WTC11 (cell line): ENCODE results near the gene MMP13. TPM values are rescaled to one million over a fixed set of nuclear protein-coding genes. Genes with fewer than 3 reads are reported as not detected.

Source experiments
- ATAC-seq: fragments of 200-7000 bp; cut with Tn5 transposase; 2 replicates; pipeline ENCODE4 v1.10.0; 2021; ENCODE audit warnings: mild to moderate bottlenecking, moderate library complexity
- CTCF ChIA-PET: fragments of 300-600 bp; sonication (Branson Sonifier 250); formaldehyde crosslinking; loops from one replicate; lab custom pipeline; 2021; ENCODE audit warnings: antibody characterized with exemption; lab: Charles Lee
- POLR2A ChIA-PET: fragments of 350-600 bp; sonication (Branson Sonifier 250); formaldehyde crosslinking; loops from one replicate; lab custom pipeline; 2021; ENCODE audit warnings: antibody characterized with exemption; lab: Charles Lee
- DNase-seq: peaks from one replicate; pipeline ENCODE4 v3.0.0; 2021; ENCODE audit warnings: low spot score
- H3K27ac Mint-ChIP-seq: 2 replicates; pipeline ENCODE4 v1.8.0; 2021; ENCODE audit warnings: mixed read lengths
- H3K27me3 Mint-ChIP-seq: 2 replicates; pipeline ENCODE4 v1.8.0; 2021; ENCODE audit warnings: low read depth, mild to moderate bottlenecking, moderate library complexity, mixed read lengths
- H3K36me3 Mint-ChIP-seq: 2 replicates; pipeline ENCODE4 v1.8.0; 2021; ENCODE audit warnings: mixed read lengths
- H3K4me1 Mint-ChIP-seq: 2 replicates; pipeline ENCODE4 v1.8.0; 2022; ENCODE audit warnings: mixed read lengths
- H3K4me3 Mint-ChIP-seq: 2 replicates; pipeline ENCODE4 v1.8.0; 2021; ENCODE audit warnings: mild to moderate bottlenecking, moderate library complexity, mixed read lengths
- H3K9me3 Mint-ChIP-seq: 2 replicates; pipeline ENCODE4 v1.8.0; 2021; ENCODE audit warnings: mixed read lengths
- CREM ChIP-seq: sonication (generic); formaldehyde crosslinking; IDR thresholded peaks from 2 replicates; pipeline ENCODE4 v1.8.1; 2022; ENCODE audit warnings: mild to moderate bottlenecking, missing genetic modification reagents, moderate library complexity
- ELF4 ChIP-seq: sonication (generic); formaldehyde crosslinking; IDR thresholded peaks from 2 replicates; pipeline ENCODE4 v1.8.1; 2022; ENCODE audit warnings: low read depth, mild to moderate bottlenecking, moderate library complexity, missing genetic modification reagents
- ESRRA ChIP-seq: sonication (generic); formaldehyde crosslinking; IDR thresholded peaks from 2 replicates; pipeline ENCODE4 v1.8.1; 2022; ENCODE audit warnings: mild to moderate bottlenecking, missing genetic modification reagents, borderline replicate concordance
- GRHL2 ChIP-seq: fragments of 250-450 bp; sonication (Bioruptor Pico); IDR thresholded peaks from 2 replicates; pipeline ENCODE4 v1.8.0; 2022; ENCODE audit warnings: mild to moderate bottlenecking, moderate library complexity; ENCODE audit not compliant: insufficient replicate concordance, severe bottlenecking
- MXD4 ChIP-seq: fragments of 250-450 bp; sonication (Bioruptor Pico); IDR thresholded peaks from 2 replicates; pipeline ENCODE4 v1.8.0; 2021; ENCODE audit warnings: mild to moderate bottlenecking, moderate library complexity, borderline replicate concordance
- NFATC4 ChIP-seq: fragments of 250-450 bp; sonication (Bioruptor Pico); IDR thresholded peaks from 2 replicates; pipeline ENCODE4 v1.9.0; 2021; ENCODE audit warnings: mild to moderate bottlenecking
- NR1H2 ChIP-seq: sonication (generic); formaldehyde crosslinking; IDR thresholded peaks from 2 replicates; pipeline ENCODE4 v1.9.0; 2021; ENCODE audit warnings: mild to moderate bottlenecking, moderate library complexity, missing genetic modification reagents
- NR3C1 ChIP-seq: sonication (generic); formaldehyde crosslinking; conservative IDR thresholded peaks from 2 replicates; pipeline ENCODE4 v1.8.1; 2023; ENCODE audit warnings: low read depth, mild to moderate bottlenecking, missing genetic modification reagents
- PRRX2 ChIP-seq: fragments of 250-450 bp; sonication (Bioruptor Pico); IDR thresholded peaks from 2 replicates; pipeline ENCODE4 v1.8.0; 2021; ENCODE audit warnings: mild to moderate bottlenecking
- SMAD3 ChIP-seq: sonication (generic); formaldehyde crosslinking; IDR thresholded peaks from 2 replicates; pipeline ENCODE4 v1.8.0; 2022; ENCODE audit warnings: missing genetic modification reagents, mild to moderate bottlenecking, borderline replicate concordance
- SOX15 ChIP-seq: fragments of 250-450 bp; sonication (Bioruptor Pico); IDR thresholded peaks from 2 replicates; pipeline ENCODE4 v1.9.0; 2021; ENCODE audit warnings: mild to moderate bottlenecking
- ZBTB21 ChIP-seq: sonication (generic); formaldehyde crosslinking; IDR thresholded peaks from 2 replicates; pipeline ENCODE4 v1.8.1; 2023; ENCODE audit warnings: mild to moderate bottlenecking, missing genetic modification reagents, borderline replicate concordance
- ZNF138 ChIP-seq: sonication (generic); formaldehyde crosslinking; conservative IDR thresholded peaks from 2 replicates; pipeline ENCODE4 v1.8.1; 2022; ENCODE audit warnings: mild to moderate bottlenecking, moderate library complexity, missing genetic modification reagents
- ZNF219 ChIP-seq: sonication (generic); formaldehyde crosslinking; IDR thresholded peaks from 2 replicates; pipeline ENCODE4 v1.8.0; 2023; ENCODE audit warnings: missing genetic modification reagents, mild to moderate bottlenecking, borderline replicate concordance
- ZNF232 ChIP-seq: sonication (generic); formaldehyde crosslinking; IDR thresholded peaks from 2 replicates; pipeline ENCODE4 v1.8.0; 2022; ENCODE audit warnings: mild to moderate bottlenecking, missing genetic modification reagents
- ZNF317 ChIP-seq: sonication (generic); formaldehyde crosslinking; IDR thresholded peaks from 2 replicates; pipeline ENCODE4 v1.8.1; 2023; ENCODE audit warnings: low read depth, mild to moderate bottlenecking, moderate library complexity, missing genetic modification reagents, borderline replicate concordance
- total RNA-seq: library from RNA; stranded (reverse); gene quantifications from 3 replicates; pipeline ENCODE4 v1.2.3, GENCODE V29; 2021
- TF ChIP-seq, protein P1 (sequence below): fragments of 250-450 bp; sonication (Bioruptor Pico); IDR thresholded peaks from 2 replicates; pipeline ENCODE4 v1.9.0; 2021; ENCODE audit warnings: mild to moderate bottlenecking
- TF ChIP-seq, protein P2 (sequence below): fragments of 250-450 bp; sonication (Bioruptor Pico); IDR thresholded peaks from 2 replicates; pipeline ENCODE4 v1.8.0; 2021; ENCODE audit warnings: mild to moderate bottlenecking
- TF ChIP-seq, protein P3 (sequence below): sonication (generic); formaldehyde crosslinking; IDR thresholded peaks from 2 replicates; pipeline ENCODE4 v1.8.0; 2022; ENCODE audit warnings: mild to moderate bottlenecking, missing genetic modification reagents
- TF ChIP-seq, protein P4 (sequence below): sonication (generic); formaldehyde crosslinking; IDR thresholded peaks from 2 replicates; pipeline ENCODE4 v1.8.1; 2023; ENCODE audit warnings: mild to moderate bottlenecking, missing genetic modification reagents, moderate library complexity
- TF ChIP-seq, protein P5 (sequence below): fragments of 250-450 bp; sonication (Bioruptor Pico); IDR thresholded peaks from 2 replicates; pipeline ENCODE4 v1.9.0; 2021; ENCODE audit warnings: moderate library complexity, mild to moderate bottlenecking, inconsistent platforms, borderline replicate concordance
- TF ChIP-seq, protein P6 (sequence below): fragments of 200-600 bp; IDR thresholded peaks from 2 replicates; pipeline ENCODE4 v1.8.0; 2022; ENCODE audit warnings: antibody characterized with exemption
- TF ChIP-seq, protein P7 (sequence below): sonication (generic); formaldehyde crosslinking; IDR thresholded peaks from 2 replicates; pipeline ENCODE4 v1.8.1; 2022; ENCODE audit warnings: mild to moderate bottlenecking, missing genetic modification reagents, moderate library complexity, borderline replicate concordance
- TF ChIP-seq, protein P8 (sequence below): sonication (generic); formaldehyde crosslinking; IDR thresholded peaks from 2 replicates; pipeline ENCODE4 v1.8.0; 2022; ENCODE audit warnings: mild to moderate bottlenecking, missing genetic modification reagents

The MMP13 gene
- total RNA-seq, 1 experiment from 2014 or later, result not detected

DNA sequence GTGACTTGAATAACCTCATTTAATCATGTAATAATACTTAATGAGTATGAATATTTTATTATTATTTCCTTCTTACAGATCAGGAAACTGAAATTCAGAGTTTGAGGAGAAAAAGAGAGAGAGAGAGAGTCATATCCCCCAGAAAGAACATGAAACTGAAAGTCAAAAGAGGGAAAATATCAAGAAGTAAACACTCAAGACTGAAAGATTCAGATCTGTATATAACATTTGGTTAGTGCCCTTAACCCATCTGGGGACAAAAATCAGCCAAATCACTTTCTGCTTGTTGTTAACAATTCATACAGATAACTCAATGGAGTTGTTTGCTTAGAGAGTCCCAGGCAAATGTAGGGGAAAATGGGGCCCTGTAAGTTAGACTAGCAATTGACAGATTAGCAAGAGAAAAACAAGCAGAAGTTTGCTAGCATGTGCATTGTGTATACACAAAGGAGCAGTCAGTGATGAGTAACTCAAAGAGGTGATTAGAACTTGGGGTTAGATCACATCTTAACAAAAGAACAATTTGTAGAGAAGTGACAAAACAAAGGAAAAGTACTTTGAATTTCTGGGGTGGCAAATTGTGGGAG, 25.9 kb upstream of the MMP13 start:
- H3K36me3 Mint-ChIP-seq, result no peaks in the 10 kb centered on the region; the same call in 1 of the 2 replicates
- peak overlapping the region; percentile 2; the same call in 1 of the 2 replicates for H3K27ac Mint-ChIP-seq
- H3K4me3 Mint-ChIP-seq, result no peak overlapping the region
- peak; percentile 62 for ATAC-seq
- ChIA-PET POLR2A (no interaction called here), CTCF (no interaction called here)
- no peaks in the 10 kb centered on the region; the same call in 1 of the 2 replicates for H3K27me3 Mint-ChIP-seq
- TF ChIP-seq ZNF317 (CRISPR knock-in tag) (no peak), GRHL2 (no peak), ZNF232 (CRISPR knock-in tag) (no peak), NR1H2 (CRISPR knock-in tag) (no peak), NFATC4 (CRISPR knock-in tag) (no peak), ZNF138 (CRISPR knock-in tag) (no peak), MXD4 (no peak), SMAD3 (CRISPR knock-in tag) (no peak), ZBTB21 (CRISPR knock-in tag) (no peak), SOX15 (no peak), ELF4 (CRISPR knock-in tag) (no peak)
- TF ChIP-seq, protein P1, sequence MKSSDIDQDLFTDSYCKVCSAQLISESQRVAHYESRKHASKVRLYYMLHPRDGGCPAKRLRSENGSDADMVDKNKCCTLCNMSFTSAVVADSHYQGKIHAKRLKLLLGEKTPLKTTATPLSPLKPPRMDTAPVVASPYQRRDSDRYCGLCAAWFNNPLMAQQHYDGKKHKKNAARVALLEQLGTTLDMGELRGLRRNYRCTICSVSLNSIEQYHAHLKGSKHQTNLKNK (CRISPR knock-in tag), result no peak
- TF ChIP-seq, protein P2, sequence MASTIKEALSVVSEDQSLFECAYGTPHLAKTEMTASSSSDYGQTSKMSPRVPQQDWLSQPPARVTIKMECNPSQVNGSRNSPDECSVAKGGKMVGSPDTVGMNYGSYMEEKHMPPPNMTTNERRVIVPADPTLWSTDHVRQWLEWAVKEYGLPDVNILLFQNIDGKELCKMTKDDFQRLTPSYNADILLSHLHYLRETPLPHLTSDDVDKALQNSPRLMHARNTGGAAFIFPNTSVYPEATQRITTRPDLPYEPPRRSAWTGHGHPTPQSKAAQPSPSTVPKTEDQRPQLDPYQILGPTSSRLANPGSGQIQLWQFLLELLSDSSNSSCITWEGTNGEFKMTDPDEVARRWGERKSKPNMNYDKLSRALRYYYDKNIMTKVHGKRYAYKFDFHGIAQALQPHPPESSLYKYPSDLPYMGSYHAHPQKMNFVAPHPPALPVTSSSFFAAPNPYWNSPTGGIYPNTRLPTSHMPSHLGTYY, result no peak
- TF ChIP-seq, protein P3, sequence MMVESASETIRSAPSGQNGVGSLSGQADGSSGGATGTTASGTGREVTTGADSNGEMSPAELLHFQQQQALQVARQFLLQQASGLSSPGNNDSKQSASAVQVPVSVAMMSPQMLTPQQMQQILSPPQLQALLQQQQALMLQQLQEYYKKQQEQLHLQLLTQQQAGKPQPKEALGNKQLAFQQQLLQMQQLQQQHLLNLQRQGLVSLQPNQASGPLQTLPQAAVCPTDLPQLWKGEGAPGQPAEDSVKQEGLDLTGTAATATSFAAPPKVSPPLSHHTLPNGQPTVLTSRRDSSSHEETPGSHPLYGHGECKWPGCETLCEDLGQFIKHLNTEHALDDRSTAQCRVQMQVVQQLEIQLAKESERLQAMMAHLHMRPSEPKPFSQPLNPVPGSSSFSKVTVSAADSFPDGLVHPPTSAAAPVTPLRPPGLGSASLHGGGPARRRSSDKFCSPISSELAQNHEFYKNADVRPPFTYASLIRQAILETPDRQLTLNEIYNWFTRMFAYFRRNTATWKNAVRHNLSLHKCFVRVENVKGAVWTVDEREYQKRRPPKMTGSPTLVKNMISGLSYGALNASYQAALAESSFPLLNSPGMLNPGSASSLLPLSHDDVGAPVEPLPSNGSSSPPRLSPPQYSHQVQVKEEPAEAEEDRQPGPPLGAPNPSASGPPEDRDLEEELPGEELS, result no peak
- TF ChIP-seq, protein P4, sequence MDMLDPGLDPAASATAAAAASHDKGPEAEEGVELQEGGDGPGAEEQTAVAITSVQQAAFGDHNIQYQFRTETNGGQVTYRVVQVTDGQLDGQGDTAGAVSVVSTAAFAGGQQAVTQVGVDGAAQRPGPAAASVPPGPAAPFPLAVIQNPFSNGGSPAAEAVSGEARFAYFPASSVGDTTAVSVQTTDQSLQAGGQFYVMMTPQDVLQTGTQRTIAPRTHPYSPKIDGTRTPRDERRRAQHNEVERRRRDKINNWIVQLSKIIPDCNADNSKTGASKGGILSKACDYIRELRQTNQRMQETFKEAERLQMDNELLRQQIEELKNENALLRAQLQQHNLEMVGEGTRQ, result no peak
- TF ChIP-seq, protein P5, sequence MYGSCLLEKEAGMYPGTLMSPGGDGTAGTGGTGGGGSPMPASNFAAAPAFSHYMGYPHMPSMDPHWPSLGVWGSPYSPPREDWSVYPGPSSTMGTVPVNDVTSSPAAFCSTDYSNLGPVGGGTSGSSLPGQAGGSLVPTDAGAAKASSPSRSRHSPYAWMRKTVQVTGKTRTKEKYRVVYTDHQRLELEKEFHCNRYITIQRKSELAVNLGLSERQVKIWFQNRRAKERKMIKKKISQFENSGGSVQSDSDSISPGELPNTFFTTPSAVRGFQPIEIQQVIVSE, result no peak
- TF ChIP-seq, protein P6, sequence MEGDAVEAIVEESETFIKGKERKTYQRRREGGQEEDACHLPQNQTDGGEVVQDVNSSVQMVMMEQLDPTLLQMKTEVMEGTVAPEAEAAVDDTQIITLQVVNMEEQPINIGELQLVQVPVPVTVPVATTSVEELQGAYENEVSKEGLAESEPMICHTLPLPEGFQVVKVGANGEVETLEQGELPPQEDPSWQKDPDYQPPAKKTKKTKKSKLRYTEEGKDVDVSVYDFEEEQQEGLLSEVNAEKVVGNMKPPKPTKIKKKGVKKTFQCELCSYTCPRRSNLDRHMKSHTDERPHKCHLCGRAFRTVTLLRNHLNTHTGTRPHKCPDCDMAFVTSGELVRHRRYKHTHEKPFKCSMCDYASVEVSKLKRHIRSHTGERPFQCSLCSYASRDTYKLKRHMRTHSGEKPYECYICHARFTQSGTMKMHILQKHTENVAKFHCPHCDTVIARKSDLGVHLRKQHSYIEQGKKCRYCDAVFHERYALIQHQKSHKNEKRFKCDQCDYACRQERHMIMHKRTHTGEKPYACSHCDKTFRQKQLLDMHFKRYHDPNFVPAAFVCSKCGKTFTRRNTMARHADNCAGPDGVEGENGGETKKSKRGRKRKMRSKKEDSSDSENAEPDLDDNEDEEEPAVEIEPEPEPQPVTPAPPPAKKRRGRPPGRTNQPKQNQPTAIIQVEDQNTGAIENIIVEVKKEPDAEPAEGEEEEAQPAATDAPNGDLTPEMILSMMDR, result no peak
- peaks cover 6% of the 10 kb centered on the region for H3K4me1 Mint-ChIP-seq
- H3K9me3 Mint-ChIP-seq, result peaks cover 7% of the 10 kb centered on the region; the same call in 1 of the 2 replicates
- DNase-seq, result no peak

DNA sequence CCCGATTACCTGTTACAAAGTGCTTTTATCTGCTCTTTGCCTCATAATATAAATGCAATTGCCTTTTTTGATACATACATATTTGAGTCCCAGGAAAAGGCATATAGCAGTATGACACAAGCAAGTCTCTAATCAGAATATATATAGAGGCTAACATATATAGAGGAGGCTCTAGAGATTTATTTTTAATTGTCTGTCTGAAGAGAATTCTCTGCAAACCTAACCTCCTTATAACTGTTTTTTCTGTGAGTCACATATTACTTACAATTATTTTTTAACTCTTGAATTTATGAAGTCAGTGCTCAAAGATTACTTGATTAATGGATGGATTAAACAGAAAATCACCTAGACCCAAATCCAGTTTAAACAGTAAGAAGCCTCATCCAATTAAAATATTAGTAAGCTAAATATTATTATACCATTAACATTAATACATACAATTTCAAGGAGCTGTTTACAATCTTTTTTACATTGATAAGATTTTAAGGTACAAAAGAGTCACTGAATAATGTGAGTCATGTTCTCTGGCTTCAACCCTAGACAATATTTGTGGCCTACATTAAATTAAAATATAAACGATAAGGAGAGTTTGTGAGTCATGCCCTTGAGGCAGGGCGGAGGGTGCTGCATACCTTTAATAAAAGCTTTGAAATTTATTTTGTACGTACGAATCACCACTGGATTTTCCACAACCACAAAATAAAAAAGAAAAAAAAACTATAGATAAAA, 19.2 kb upstream of the MMP13 start:
- POLR2A ChIA-PET, result no interaction called here
- no peak for ATAC-seq
- no peak for TF ChIP-seq PRRX2 (CRISPR knock-in tag)
- no peak for TF ChIP-seq ELF4 (CRISPR knock-in tag)
- TF ChIP-seq, protein P7, sequence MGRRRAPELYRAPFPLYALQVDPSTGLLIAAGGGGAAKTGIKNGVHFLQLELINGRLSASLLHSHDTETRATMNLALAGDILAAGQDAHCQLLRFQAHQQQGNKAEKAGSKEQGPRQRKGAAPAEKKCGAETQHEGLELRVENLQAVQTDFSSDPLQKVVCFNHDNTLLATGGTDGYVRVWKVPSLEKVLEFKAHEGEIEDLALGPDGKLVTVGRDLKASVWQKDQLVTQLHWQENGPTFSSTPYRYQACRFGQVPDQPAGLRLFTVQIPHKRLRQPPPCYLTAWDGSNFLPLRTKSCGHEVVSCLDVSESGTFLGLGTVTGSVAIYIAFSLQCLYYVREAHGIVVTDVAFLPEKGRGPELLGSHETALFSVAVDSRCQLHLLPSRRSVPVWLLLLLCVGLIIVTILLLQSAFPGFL, result no peak
- TF ChIP-seq NR3C1, result no peak
- no peak for TF ChIP-seq ESRRA (CRISPR knock-in tag)
- no peak for TF ChIP-seq CREM (CRISPR knock-in tag)
- no peak for TF ChIP-seq ZNF219 (CRISPR knock-in tag)
- TF ChIP-seq, protein P8, sequence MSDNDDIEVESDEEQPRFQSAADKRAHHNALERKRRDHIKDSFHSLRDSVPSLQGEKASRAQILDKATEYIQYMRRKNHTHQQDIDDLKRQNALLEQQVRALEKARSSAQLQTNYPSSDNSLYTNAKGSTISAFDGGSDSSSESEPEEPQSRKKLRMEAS (CRISPR knock-in tag), result no peak

More for the DNA sequence above, 19.2 kb upstream of the MMP13 start:
- CTCF ChIA-PET, result no interaction called here
- peaks cover 12% of the 10 kb centered on the region; the same call in 1 of the 2 replicates for H3K4me1 Mint-ChIP-seq
- no peaks in the 10 kb centered on the region for H3K9me3 Mint-ChIP-seq
- H3K27me3 Mint-ChIP-seq, result no peaks in the 10 kb centered on the region; the same call in 1 of the 2 replicates
- no peak overlapping the region for H3K4me3 Mint-ChIP-seq
- H3K27ac Mint-ChIP-seq, result no peak overlapping the region
- no peak for DNase-seq
- no peaks in the 10 kb centered on the region for H3K36me3 Mint-ChIP-seq
